KOPT-K1 (cell line): Measurements from ENCODE around the gene CLEC2B.

Source experiments
- H3K27ac ChIP-seq: fragments of 200-600 bp; sonication (generic); 2 replicates; pipeline ENCODE4 v1.5.1; 2016; ENCODE audit warnings: antibody characterized with exemption, mild to moderate bottlenecking, low read depth, low read length; ENCODE audit not compliant: poor library complexity, severe bottlenecking
- H3K36me3 ChIP-seq: fragments of 200-600 bp; sonication (generic); 2 replicates; pipeline ENCODE4 v1.5.1; 2017; ENCODE audit warnings: antibody characterized with exemption, mild to moderate bottlenecking, low read length, moderate library complexity; ENCODE audit not compliant: insufficient read depth
- H3K9me3 ChIP-seq: fragments of 200-600 bp; sonication (generic); 2 replicates; pipeline ENCODE4 v1.5.1; 2017; ENCODE audit warnings: antibody characterized with exemption, low read length, mild to moderate bottlenecking; ENCODE audit not compliant: insufficient read depth, poor library complexity, severe bottlenecking

The CLEC2B gene

DNA sequence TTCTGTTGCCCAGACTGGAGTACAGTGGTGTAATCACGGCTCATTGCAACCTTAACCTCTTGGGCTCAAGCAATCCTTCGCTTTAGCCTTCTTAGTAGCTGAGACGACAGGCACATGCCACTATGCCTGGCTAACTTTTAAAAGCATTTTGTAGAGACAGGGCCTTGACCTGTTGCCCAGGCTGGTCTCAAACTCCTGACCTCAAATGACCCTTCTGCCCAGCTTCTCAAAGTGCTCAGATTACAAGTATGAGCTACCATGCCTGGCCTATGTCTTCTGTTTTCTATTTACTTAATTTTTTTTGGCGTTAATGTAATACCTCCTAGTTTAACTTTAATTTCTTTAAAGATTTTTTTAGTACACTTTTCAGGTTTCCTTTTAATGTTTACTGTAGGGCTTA, 62.4 kb downstream of the CLEC2B start:
- H3K9me3 ChIP-seq = no peaks in the 10 kb centered on the region
- H3K36me3 ChIP-seq = no peaks in the 10 kb centered on the region
- no peak overlapping the region for H3K27ac ChIP-seq

DNA sequence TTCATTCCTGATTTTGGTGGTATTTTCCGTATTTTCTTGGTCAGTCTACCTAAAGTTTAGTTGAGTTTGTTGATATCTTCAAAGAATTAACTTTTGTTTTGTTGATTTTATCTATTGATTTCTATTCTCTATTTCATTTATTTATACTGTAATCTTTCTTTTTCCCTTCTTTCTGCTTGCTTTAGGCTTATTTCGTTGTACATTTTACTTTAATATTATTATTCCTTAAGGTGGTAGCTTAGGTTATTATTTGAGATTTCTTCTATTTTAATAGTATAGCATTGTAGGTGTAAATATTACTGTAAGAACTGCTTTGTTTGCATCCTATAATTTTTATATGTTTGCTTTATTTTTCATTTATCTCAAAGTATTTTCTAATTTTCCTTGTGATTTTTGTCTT, 63.3 kb downstream of the CLEC2B start:
- no peaks in the 10 kb centered on the region for H3K9me3 ChIP-seq
- no peak overlapping the region for H3K27ac ChIP-seq
- no peaks in the 10 kb centered on the region for H3K36me3 ChIP-seq
